GM19351 (cell line): ENCODE data around the gene CNTLN.
"Not testable (repeated sequence)": the region's sequence is repeated elsewhere in the genome, so short reads cannot be mapped to it uniquely, and the experiment has no call there.

ENCODE experiments used
- ATAC-seq: cut with Tn5 transposase; IDR thresholded peaks from one replicate; pipeline ENCODE4 v1.9.1; 2021; ENCODE audit warnings: mild to moderate bottlenecking, moderate library complexity; ENCODE audit not compliant: unreplicated experiment

The CNTLN gene

DNA sequence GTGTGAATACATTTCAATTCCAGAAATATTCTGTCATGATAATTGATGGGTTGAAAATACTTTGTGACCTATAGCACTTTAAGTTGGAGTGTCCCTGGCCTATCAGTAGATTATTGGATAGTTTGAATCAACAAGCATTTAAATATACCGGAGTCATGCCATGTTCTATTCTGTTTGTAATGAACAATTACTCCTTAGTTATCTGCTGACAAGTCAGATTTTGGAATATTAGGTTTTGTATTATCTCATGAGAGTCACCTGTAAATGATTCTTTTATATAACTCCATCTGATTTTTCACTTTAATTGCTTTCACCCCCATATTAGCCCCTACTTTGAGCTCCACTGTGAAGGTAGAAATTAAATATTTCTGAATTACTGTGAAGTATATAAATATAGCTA is 351.6 kb downstream of the CNTLN start:
- ATAC-seq: no peak

DNA sequence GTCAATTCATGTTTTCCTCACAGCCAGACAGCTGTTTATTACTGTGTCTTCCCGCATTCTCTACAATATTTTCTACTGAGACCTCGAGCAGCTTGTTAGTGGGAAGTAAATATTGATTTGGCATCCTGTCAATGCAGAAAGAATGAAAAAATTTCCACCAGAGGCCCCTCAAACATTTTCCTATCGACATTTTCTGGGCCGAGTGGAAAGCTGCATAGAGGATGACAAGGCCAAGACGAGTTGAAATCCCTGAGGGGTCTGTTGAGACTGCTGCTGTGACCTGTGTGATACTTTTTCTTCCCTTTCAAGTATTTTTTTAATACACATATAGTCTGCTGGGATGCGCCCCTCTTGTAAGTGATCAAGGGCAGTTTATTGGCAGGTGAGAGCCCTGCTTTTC is 352.6 kb downstream of the CNTLN start:
- no peak for ATAC-seq

DNA sequence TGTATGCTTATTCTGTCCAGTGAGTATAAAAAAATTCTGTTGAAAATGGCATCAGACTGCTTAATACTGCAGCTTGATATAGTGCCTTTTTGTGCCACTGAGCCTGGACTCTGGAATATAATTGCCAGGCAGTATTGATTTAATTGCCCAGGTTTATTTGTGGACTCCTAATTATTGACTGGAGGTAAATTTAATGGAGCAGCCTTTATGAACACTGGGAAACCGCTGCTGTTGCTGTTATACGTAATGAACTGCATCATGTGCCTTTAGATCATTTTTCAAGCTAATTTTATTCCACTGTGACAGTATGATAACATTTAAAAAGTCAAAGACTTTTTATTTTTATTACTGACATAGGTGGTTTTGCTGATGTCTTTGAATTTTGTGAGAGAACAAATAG is 353.8 kb downstream of the CNTLN start:
- no peak for ATAC-seq

DNA sequence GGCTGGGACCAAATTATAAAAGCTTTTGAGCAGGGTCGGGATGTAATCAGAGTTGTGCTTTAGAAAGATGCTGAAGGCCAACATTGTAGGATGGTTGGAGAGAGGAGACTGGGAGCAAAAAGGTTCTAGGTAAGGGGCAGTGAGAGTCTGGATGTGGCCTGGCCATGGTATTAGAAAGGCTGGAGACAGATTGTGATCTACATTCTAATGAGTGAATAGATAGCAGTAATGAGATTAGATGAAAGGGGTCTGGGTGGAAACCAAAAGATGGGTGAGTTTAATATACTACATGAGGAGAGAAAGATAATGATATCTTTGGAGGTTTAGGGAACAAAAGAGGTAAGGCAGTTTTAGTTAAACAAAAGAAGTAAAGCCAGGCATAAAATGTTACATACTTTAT is 355.3 kb downstream of the CNTLN start:
- no peak for ATAC-seq

DNA sequence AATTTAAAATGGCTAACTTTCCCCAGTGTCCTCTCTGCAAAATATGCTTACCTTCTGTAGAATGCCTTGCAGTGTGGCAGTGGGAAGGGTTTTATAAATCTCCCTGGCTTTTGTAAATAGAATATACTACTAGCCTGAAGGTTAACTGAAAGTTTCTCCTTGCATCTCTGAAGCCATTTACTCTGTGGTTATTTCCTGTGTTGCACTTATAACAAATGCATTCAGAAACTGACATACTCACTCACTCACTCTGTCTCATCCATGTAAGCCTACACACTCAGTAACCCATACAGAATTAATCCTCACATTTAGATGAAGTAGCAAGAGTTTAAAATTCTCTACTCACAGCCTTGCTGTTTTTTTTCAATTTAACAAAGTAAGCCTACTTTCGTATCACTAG is 356.9 kb downstream of the CNTLN start:
- ATAC-seq: no peak

DNA sequence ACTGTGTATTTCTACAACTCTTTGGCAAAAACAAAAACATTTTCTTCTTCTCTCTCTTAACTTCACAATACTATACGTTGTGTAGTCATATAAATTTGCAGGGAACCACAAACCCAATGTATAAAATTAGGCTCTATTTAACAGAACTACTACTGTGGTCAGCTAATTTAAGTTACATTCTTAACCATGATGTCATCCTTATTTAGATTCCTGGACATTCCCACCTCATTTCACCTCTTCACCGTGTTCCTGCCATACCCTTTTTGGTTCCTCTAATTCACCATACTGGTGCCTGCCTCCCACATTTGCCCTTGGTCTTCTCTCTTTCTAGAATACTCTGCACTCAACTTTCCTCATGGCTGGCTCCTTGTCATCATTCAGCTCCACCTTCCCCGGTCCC is 368.4 kb downstream of the CNTLN start:
- ATAC-seq: no peak

DNA sequence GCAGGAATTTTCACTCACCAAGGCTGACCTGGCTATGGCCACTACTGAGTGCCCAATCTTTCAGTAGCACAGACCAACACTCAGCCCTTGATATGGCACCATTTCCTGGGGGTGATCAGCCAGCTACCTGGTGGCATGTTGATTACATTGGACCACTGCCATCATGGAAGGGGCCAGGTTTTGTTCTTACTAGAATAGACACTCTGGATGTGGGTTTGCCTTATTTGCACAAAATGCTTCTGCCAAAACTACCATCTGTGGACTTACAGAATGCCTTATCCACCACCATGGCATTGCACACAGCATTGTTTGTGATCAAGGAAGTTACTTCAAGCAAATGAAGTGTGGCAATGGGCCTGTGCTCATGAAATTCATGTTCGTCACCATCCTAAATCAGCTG is 374.3 kb downstream of the CNTLN start:
- no peak for ATAC-seq

DNA sequence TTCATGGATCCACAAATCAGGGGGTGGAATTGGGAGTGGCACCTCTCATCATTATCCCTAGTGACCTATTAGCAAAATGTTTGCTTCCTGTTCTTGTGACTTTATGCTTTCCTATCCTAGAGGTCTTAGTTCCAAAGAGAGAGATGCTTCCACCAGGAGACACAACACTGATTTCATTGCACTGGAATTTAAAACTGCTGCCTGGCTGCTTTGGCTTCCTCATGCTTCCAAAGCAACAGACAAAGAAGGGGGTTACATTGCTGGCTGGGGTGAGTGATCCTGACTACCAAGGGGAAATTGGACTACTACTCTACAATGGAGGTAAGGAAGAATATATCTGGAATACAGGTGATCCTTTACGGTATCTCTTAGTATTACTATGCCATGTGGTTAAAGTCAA is 374.9 kb downstream of the CNTLN start:
- ATAC-seq: no peak

DNA sequence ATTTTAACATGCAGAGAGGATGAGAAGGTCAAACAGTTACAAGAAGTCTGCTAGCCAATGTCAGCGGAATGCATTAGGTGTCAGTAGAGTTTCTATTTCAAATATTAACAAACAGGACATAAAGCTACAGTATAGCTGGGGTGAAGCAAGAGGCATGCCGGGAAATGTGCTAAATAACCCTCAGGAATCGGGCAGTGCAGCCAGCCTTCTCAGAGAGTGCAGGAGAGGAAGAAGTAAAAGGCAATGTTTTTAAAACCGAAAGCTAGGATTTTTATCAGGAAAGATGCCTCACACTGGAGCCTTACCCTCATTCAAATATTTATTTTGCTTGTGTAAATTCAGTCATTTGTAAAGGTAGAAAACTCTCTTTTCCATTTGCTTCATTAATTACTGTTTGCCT is 384.9 kb downstream of the CNTLN start:
- no peak for ATAC-seq

DNA sequence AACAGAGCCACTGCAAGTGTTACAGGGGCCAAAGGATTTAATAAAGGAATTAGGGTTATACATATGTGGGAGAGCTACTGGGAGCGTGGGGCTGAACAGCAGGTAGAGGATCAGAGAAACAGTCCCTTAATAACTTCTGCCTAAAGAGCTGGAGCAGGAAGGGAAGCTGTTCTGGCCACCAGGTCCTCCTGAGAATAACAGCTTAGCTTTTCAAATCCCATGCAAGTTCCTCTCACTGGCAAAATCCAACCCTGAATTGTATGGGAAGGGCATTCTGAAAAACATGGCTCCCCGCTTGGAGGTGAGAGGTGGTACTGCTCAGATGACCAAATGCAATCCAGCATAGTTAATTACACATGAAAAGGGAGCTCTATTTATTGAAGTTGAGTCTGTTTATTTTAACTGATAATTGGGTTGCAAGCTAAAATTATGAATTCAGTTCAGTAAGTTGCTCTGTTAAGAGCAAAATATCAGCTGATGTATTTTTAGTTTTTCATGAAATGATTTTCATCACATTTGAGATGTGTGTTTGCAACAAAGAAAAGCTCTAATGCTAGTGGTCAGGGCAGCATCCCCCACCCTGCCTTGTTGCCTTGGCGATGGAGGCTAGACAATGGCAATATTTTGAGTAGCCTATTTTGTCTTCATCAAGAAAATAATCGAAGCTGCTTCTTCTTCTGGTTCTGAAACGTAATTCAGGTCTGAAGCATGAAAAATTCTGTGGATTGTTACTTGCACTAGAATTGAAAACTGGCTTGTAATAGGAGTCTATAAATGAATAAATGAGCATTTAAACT is 385.6 kb downstream of the CNTLN start:
- no peak for ATAC-seq

DNA sequence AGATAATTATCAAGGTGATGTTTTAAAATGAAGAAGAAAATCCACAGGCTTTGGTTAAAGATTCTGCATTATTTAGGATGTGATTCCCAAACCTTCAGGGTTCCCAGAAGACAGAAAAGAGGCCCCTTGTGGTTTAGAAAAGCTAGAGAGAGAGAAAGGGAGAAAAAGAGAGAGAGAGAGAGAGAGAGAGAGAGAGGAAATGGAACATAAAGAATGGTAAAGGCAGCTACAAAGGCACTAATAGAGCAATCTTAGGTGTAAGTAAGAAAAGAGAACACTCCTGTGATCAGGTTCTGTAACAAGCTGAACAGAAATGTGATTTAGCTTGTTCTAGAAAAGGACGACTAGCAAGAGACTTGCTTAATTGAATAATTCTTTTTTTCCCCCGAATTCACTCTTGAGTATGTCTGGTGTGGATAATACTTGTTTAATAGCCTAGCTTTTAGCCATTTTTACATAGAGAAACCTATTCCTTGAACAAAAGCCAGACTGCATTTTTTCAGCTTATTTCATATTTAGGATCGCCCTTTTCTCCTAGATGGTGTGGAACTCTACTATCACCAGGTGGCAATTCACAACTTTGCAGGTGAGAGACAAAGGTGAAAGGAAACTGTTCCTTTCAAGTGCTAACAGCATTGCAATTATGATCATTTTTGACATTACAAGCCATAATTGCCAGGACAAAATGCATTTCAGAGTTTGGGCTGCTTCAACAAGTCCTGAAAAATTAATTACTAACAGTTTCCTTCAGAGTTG is 386.4 kb downstream of the CNTLN start:
- no peak for ATAC-seq

DNA sequence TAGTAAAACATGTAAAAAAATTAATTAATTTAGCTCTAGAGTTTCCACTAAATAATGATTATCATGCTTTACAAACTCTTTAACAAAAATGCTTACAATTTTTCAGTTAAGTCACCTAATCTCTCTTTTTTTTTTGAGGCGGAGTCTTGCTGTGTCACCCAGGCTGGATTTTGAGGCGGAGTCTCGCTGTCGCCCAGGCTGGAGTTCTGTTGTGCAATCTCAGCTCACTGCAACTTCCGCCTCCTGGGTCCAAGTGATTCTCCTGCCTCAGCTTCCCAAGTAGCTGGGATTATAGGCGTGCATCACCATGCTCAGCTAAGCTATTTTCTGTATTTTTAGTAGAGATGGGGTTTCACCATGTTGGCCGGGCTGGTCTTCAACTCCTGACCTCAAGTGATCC is 391.9 kb downstream of the CNTLN start:
- ATAC-seq: not testable (repeated sequence)

DNA sequence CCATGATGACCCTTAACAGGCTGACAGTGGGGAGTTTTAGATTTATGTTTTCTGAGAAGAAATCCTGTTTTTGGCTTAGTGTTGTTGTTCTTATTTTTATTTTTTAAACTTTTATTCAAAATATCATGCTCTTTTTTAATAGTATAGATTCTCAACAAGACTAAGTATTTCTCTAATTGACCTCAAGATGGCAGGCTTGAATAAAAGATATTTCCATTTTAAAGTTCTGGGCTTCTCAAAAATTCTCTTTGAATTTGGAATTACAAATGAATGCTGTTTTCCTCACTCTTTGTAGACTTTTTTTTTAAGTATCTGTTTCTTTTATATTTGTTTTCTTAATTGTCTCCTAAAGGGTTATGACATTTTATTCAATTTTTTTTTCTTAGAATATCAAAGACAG is 394.0 kb downstream of the CNTLN start:
- no peak for ATAC-seq

DNA sequence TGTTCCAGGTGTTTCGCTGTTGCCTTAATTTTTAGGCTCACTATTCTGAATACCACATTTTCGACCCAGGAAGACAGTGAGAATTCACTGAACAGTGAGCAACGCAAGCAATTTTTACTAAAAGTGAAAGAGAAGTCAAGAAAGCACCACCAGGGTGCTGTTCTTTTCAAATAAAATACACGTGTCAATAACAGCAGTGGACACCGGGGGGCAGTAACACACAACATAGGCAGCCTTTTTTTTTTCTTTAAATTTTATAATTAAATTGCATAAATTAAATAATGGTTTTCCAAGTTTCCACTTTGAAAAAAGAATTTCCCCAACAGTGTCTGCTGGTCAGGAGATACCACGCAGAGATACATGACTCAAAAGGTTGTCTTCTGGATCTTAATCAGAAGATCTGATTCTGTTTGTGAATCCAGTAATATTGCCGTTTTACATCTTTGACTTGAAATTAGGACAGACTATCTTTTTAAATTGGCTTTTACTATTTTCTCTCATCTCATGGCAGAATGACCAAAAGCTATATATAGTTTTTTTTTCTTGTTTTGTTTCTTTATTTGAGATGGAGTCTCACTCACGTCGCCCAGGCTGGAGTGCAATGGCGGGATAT is 396.9 kb downstream of the CNTLN start:
- ATAC-seq: peak; percentile 85

DNA sequence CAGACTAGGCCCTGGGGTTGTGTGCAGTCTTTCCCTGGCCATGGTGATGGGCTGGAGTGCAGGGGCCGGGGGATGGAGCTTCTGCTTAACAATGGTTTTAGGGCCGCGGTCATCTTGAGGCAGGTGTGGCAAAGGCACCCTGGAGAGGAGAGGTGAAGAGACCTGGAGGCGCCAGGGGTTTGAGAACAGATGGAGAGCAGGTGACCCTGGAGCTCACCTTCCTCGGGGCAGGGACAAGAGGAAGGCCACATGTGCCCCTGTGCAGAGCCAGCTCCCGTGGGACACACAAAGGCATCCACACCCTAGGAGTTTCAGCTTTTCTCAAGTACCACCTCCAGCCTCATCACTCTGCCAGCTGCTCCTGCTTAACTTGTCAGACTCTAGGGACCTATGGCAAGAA is 397.6 kb downstream of the CNTLN start:
- no peak for ATAC-seq

DNA sequence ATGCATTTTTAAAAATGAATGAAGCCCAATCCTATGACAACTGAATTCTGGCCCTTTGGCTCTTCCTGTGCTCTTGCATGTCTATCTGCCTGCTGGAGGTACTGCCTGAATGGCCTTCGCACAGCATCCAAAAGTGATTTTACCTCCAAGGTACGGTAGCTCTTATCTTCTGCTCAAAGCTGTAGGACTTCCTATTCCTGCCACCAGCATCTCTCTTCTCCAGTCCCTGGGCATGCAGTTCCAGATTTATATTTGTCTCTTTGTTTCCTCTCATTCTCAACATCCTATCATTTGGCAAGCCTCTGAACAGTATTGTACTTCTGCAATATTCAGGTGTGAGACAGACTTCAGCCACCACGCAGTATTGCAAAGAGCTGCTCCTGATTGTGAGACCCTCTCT is 400.3 kb downstream of the CNTLN start:
- ATAC-seq: no peak

DNA sequence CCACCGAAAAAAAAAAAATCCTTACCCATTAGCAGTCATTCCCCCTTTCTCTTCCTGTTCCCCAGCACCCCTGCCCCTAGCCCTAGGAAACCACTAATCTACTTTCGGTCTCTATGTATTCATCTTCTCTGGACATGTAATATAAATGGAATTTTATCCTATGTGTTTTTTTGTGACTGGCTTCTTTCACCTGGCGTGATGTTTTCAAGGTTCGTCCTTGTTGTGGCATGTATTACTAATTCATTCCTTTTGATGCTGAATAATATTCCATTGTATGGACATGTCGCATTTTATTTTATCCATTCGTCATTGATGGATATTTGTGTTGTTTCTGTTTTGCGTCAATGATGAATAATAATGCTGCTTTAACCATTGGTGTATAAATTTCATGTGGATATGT is 401.2 kb downstream of the CNTLN start:
- ATAC-seq: no peak

DNA sequence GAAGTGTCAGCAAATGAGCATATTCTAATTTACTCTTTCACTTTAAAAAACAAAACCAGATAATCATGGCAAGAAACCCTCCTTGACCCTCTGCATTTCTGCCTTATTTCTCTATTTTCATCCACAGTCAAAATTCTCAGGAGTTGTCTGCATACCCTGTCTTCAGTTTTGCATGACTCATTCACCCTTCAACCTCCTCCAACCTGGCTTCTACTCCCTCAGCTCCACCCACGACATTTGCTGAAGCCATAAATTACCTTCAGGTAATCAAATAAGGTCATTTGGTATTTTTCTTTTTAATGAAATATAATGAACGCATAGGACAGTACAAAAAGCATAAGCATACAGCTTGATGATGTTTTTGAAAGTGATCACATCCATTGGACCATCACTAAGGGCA is 416.2 kb downstream of the CNTLN start:
- no peak for ATAC-seq
